ENCODE results near the gene SNCG. TPM values are rescaled to one million over a fixed set of nuclear protein-coding genes. Genes with fewer than 3 reads are reported as not detected.

SNCG gene
- polyA plus RNA-seq, 3 donors, result 1.8 TPM; not detected in 2

GRCh38 chr10:86918022-86918471 is 40.4 kb upstream of the SNCG start:
- Histone ChIP-seq H3K27me3 (ENCODE audit: control insufficient read depth in 2 of 2, insufficient read depth in 2 of 2, low read length in 2 of 2) (no peaks in the 10 kb centered on the region), H3K4me2 (replicated peaks; ENCODE audit: extremely low read depth, low read length, poor library complexity, severe bottlenecking) (no peak overlapping the region), H3K27ac (ENCODE audit: low read depth in 1 of 2, low read length in 2 of 2) (no peak overlapping the region), H3K9me3 (replicated peaks in 1 of 2; ENCODE audit: control insufficient read depth in 1 of 2, insufficient read depth in 1 of 2, low read length in 2 of 2) (no peaks in the 10 kb centered on the region), H3K9ac (ENCODE audit: insufficient read depth, low read length, poor library complexity, severe bottlenecking) (no peak overlapping the region), H3K4me3 (replicated peaks in 1 of 3; ENCODE audit: low read depth in 2 of 3, low read length in 3 of 3) (no peak overlapping the region), H3K4me1 (ENCODE audit: control insufficient read depth in 1 of 2, insufficient read depth in 2 of 2, low read length in 2 of 2) (no peaks in the 10 kb centered on the region), H3K79me2 (ENCODE audit: insufficient read depth, low read length) (no peaks in the 10 kb centered on the region), H3K36me3 (replicated peaks in 1 of 2; ENCODE audit: control insufficient read depth in 1 of 2, insufficient read depth in 2 of 2, low read length in 2 of 2) (no peaks in the 10 kb centered on the region), H4K20me1 (ENCODE audit: insufficient read depth, low read length) (no peaks in the 10 kb centered on the region), H2AFZ (ENCODE audit: insufficient read depth, low read depth, low read length, poor library complexity, severe bottlenecking) (no peak overlapping the region)
- intact Hi-C loops (cut with micrococcal nuclease), result no loop called here
- Mint-ChIP-seq H3K27ac (no peak overlapping the region), H3K4me1 (no peaks in the 10 kb centered on the region), H3K36me3 (no peaks in the 10 kb centered on the region), H3K4me3 (no peak overlapping the region), H3K9me3 (peaks cover 0 to 2% (median 0%) of the 10 kb centered on the region in 7 donors), H3K27me3 (ENCODE audit: low read depth in 3 of 3) (peaks cover 2 to 4% (median 2%) of the 10 kb centered on the region in 3 donors)
- WGBS (ENCODE audit: insufficient coverage), result 100% methylated on average over 2 of the region's 5 CpGs
- TF ChIP-seq, protein P1, sequence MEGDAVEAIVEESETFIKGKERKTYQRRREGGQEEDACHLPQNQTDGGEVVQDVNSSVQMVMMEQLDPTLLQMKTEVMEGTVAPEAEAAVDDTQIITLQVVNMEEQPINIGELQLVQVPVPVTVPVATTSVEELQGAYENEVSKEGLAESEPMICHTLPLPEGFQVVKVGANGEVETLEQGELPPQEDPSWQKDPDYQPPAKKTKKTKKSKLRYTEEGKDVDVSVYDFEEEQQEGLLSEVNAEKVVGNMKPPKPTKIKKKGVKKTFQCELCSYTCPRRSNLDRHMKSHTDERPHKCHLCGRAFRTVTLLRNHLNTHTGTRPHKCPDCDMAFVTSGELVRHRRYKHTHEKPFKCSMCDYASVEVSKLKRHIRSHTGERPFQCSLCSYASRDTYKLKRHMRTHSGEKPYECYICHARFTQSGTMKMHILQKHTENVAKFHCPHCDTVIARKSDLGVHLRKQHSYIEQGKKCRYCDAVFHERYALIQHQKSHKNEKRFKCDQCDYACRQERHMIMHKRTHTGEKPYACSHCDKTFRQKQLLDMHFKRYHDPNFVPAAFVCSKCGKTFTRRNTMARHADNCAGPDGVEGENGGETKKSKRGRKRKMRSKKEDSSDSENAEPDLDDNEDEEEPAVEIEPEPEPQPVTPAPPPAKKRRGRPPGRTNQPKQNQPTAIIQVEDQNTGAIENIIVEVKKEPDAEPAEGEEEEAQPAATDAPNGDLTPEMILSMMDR (IDR thresholded peaks at IDR 0.05), result no peak
- DNase-seq, result no peak

DNA sequence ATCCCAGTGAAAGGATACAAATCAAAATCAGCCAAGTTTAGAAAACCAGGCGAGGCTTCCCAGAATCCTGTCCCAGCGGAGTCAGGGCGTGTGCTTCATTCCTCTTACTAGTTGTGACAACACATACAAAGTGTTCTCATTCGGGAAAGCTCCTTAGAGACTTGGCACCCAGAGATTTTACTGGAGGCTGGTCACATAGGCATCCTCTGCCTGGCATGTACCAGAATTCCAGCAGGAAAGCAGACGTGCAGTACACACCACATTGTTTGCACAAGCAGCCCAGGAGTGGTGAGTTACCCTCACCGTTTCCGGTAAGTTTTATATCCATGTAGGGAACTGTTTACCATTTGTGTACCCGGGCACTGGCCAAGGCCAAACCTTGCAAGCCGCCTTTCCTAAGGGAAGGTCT is 35.8 kb upstream of the SNCG start:
- Histone ChIP-seq H3K27ac (ENCODE audit: low read depth in 1 of 2, low read length in 2 of 2) (no peak overlapping the region), H2AFZ (ENCODE audit: insufficient read depth, low read depth, low read length, poor library complexity, severe bottlenecking) (no peak overlapping the region), H3K4me2 (replicated peaks; ENCODE audit: extremely low read depth, low read length, poor library complexity, severe bottlenecking) (no peak overlapping the region), H4K20me1 (ENCODE audit: insufficient read depth, low read length) (no peaks in the 10 kb centered on the region), H3K9me3 (replicated peaks in 1 of 2; ENCODE audit: control insufficient read depth in 1 of 2, insufficient read depth in 1 of 2, low read length in 2 of 2) (no peaks in the 10 kb centered on the region), H3K4me3 (replicated peaks in 1 of 3; ENCODE audit: low read depth in 2 of 3, low read length in 3 of 3) (no peak overlapping the region), H3K4me1 (ENCODE audit: control insufficient read depth in 1 of 2, insufficient read depth in 2 of 2, low read length in 2 of 2) (no peaks in the 10 kb centered on the region), H3K36me3 (replicated peaks in 1 of 2; ENCODE audit: control insufficient read depth in 1 of 2, insufficient read depth in 2 of 2, low read length in 2 of 2) (no peaks in the 10 kb centered on the region), H3K9ac (ENCODE audit: insufficient read depth, low read length, poor library complexity, severe bottlenecking) (no peak overlapping the region), H3K79me2 (ENCODE audit: insufficient read depth, low read length) (no peaks in the 10 kb centered on the region), H3K27me3 (ENCODE audit: control insufficient read depth in 2 of 2, insufficient read depth in 2 of 2, low read length in 2 of 2) (no peaks in the 10 kb centered on the region)
- H3K27ac Mint-ChIP-seq, result no peak overlapping the region
- intact Hi-C loops (cut with micrococcal nuclease), result no loop called here
- DNase-seq, result no peak
- no peaks in the 10 kb centered on the region for H3K4me1 Mint-ChIP-seq
- no peaks in the 10 kb centered on the region for H3K9me3 Mint-ChIP-seq
- peaks cover 0 to 2% (median 0%) of the 10 kb centered on the region in 3 donors for H3K27me3 Mint-ChIP-seq (ENCODE audit: low read depth in 3 of 3)
- 97% methylated on average over 7 of the region's 9 CpGs for WGBS (ENCODE audit: insufficient coverage)
- H3K36me3 Mint-ChIP-seq, result no peaks in the 10 kb centered on the region
- TF ChIP-seq, protein P1 (IDR thresholded peaks at IDR 0.05), result no peak
- no peak overlapping the region for H3K4me3 Mint-ChIP-seq
